Measurements from ENCODE around the gene UBLCP1. TPM values are rescaled to one million over a fixed set of nuclear protein-coding genes. Genes with fewer than 3 reads are reported as not detected.

UBLCP1 gene
- total RNA-seq (13.9 and 15.4 TPM in 2 replicates), polyA plus RNA-seq (30.0 and 30.4 TPM in 2 replicates), polyA minus RNA-seq (ENCODE audit: low replicate concordance) (0.70 TPM in 1 of 2 replicates, not detected in the other)
- polyA plus RNA-seq (2012), result 23.5 and 26.2 TPM in 2 replicates

DNA sequence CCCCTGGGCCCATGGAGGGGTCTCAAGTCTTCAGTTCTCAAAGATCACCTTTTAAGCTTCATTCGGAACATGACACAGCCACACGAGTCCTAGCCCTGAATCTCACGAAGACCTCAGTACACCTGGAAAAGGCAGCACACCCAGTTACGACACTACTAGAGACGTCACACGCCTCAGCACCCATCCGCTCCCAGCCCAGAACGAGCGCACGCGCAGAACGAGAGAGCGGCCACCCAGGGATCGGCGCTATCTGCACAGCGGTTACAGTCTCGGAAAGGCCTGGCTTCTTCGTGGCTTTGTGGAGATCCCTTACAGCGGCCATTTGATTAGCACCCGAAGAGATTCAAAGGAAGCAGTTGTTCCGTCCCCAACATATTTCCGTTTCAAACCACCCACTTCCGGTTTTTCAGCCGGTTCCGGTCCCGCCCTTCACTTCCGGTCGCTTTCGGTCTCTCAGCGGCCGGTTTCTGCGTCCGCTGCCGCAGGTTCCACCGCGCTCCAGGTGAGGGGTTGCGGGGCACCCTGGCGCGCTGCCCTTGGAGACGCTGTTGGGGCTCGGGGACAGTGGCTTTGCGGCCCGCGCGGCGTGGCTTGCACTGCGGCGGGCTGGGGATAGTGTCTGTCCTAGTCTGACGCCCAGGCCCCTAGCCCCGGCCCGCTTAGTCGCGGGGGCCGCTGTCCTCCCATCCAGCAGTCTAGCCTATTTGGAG lies at the start of gene UBLCP1:
UBLCP1 (plus strand) TSS at position 432 of the 710 bp plus-strand sequence. CDS start 5,626 bp downstream, outside the sequence.
- Histone ChIP-seq H3K4me1 (ENCODE audit: control insufficient read depth, extremely low read depth, insufficient read depth, low read length) (peaks cover 4% of the 10 kb centered on the region), H3K9me3 (ENCODE audit: control insufficient read depth, insufficient read depth, low read depth, low read length) (no peaks in the 10 kb centered on the region), H3K4me2 (ENCODE audit: extremely low read depth, insufficient read depth, low read length) (peak within 1 kb of the TSS; percentile 96), H2AFZ (ENCODE audit: low read length) (peak within 1 kb of the TSS; percentile 95), H3K9ac (ENCODE audit: insufficient read depth, low read length) (peak within 1 kb of the TSS; percentile 88), H3K36me3 (ENCODE audit: control insufficient read depth, insufficient read depth, low read length) (no peaks in the 10 kb centered on the region), H3K79me2 (ENCODE audit: control insufficient read depth, insufficient read depth, low read length) (peaks cover 29% of the 10 kb centered on the region), H3K27ac (ENCODE audit: insufficient read depth, low read length) (peak within 1 kb of the TSS; percentile 95), H3K4me3 (replicated peaks in 1 of 4; ENCODE audit: control extremely low read depth in 1 of 4, insufficient read depth in 1 of 4, low read depth in 3 of 4, low read length in 4 of 4) (peak within 1 kb of the TSS; percentile 85 to 100 (median 97)), H4K20me1 (ENCODE audit: control insufficient read depth, extremely low read depth, insufficient read depth, low read length) (no peaks in the 10 kb centered on the region), H3K27me3 (ENCODE audit: control insufficient read depth, insufficient read depth, low read length) (no peaks in the 10 kb centered on the region)
- DNase-seq (ENCODE audit: low read depth in 2 of 2), result peak; percentile 73 to 81
- TF ChIP-seq EZH2 (IDR thresholded peaks at IDR 0.05; ENCODE audit: low read length, missing control alignments) (no peak), CTCF (conservative IDR thresholded peaks at IDR 0.05 in 1 of 2, IDR thresholded peaks at IDR 0.05 in 1 of 2; ENCODE audit: low read depth in 1 of 2, low read length in 2 of 2) (no peak)

DNA sequence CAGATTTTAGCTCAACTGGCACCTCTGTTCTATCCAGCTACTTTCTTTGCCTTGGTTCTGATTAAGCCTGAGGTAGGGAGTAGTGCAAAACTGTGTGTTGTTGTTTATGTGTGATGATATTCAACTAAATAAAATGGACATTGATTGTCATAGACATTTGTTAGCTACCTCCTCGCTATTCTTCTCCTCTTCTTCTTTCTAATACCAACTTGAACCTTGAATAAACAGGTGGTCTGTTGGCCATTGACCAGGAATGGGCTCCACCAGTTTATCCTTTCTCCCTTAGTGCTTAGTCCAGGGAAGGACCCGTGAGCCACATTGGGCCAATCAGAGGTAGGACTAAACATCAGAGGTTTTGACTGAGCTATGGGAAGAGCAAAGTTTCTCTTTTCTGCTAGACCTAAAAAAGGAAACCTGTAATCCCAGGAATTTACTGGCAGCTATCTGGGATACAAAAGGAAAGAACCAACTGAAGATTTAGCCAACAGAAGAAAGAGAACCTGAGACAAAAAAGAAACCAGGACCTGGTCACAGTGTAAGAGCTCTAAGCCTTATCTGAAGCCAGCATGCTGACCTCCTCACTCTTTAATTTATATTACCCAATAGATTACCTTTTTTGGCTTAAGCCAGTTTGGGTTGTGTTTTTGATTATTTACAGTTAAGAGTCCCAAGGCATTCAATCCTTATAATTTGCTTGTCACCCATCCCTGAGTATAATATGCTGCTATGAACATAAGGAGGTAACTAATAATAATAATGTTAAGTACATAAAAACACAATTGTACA lies 48.4 kb upstream of the UBLCP1 start:
- Histone ChIP-seq H3K4me2 (ENCODE audit: extremely low read depth, insufficient read depth, low read length) (no peak overlapping the region), H3K36me3 (ENCODE audit: control insufficient read depth, insufficient read depth, low read length) (no peaks in the 10 kb centered on the region), H3K27me3 (ENCODE audit: control insufficient read depth, insufficient read depth, low read length) (no peaks in the 10 kb centered on the region), H4K20me1 (ENCODE audit: control insufficient read depth, extremely low read depth, insufficient read depth, low read length) (no peaks in the 10 kb centered on the region), H3K27ac (ENCODE audit: insufficient read depth, low read length) (no peak overlapping the region), H3K9ac (ENCODE audit: insufficient read depth, low read length) (no peak overlapping the region), H3K79me2 (ENCODE audit: control insufficient read depth, insufficient read depth, low read length) (no peaks in the 10 kb centered on the region), H2AFZ (ENCODE audit: low read length) (no peak overlapping the region), H3K4me3 (replicated peaks in 1 of 4; ENCODE audit: control extremely low read depth in 1 of 4, insufficient read depth in 1 of 4, low read depth in 3 of 4, low read length in 4 of 4) (no peak overlapping the region), H3K9me3 (ENCODE audit: control insufficient read depth, insufficient read depth, low read depth, low read length) (no peaks in the 10 kb centered on the region), H3K4me1 (ENCODE audit: control insufficient read depth, extremely low read depth, insufficient read depth, low read length) (no peaks in the 10 kb centered on the region)
- TF ChIP-seq CTCF (conservative IDR thresholded peaks at IDR 0.05 in 1 of 2, IDR thresholded peaks at IDR 0.05 in 1 of 2; ENCODE audit: low read depth in 1 of 2, low read length in 2 of 2) (no peak), EZH2 (IDR thresholded peaks at IDR 0.05; ENCODE audit: low read length, missing control alignments) (no peak)
- no peak for DNase-seq (ENCODE audit: low read depth in 2 of 2)

DNA sequence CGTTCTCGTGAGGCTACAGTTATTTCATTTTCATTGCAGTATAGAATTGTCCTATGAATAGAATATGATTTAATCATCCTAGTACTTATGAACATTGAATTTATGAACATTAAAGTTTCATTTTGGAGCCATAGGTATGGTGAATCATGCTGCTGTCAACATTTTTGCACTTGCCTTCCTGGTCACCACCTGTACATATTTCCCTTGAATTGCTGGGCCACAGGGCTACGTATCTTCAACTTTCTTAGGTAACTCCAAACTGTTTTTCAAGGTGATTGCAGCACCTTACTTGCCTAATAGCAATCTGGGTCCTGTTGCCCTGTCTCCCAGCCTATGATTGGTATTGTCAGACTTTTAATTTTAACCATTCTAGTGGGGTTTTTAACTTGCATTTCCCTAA lies 47.2 kb upstream of the UBLCP1 start:
- no peak overlapping the region for H2AFZ ChIP-seq (ENCODE audit: low read length)
- H3K27me3 ChIP-seq (ENCODE audit: control insufficient read depth, insufficient read depth, low read length), result no peaks in the 10 kb centered on the region
- no peak overlapping the region for H3K27ac ChIP-seq (ENCODE audit: insufficient read depth, low read length)
- no peaks in the 10 kb centered on the region for H3K36me3 ChIP-seq (ENCODE audit: control insufficient read depth, insufficient read depth, low read length)
- no peaks in the 10 kb centered on the region for H3K4me1 ChIP-seq (ENCODE audit: control insufficient read depth, extremely low read depth, insufficient read depth, low read length)
- no peaks in the 10 kb centered on the region for H4K20me1 ChIP-seq (ENCODE audit: control insufficient read depth, extremely low read depth, insufficient read depth, low read length)
- TF ChIP-seq CTCF (conservative IDR thresholded peaks at IDR 0.05 in 1 of 2, IDR thresholded peaks at IDR 0.05 in 1 of 2; ENCODE audit: low read depth in 1 of 2, low read length in 2 of 2) (no peak), EZH2 (IDR thresholded peaks at IDR 0.05; ENCODE audit: low read length, missing control alignments) (no peak)
- H3K9ac ChIP-seq (ENCODE audit: insufficient read depth, low read length), result no peak overlapping the region
- H3K9me3 ChIP-seq (ENCODE audit: control insufficient read depth, insufficient read depth, low read depth, low read length), result no peaks in the 10 kb centered on the region
- no peak for DNase-seq (ENCODE audit: low read depth in 2 of 2)
- H3K4me3 ChIP-seq (replicated peaks in 1 of 4; ENCODE audit: control extremely low read depth in 1 of 4, insufficient read depth in 1 of 4, low read depth in 3 of 4, low read length in 4 of 4), result no peak overlapping the region
- H3K4me2 ChIP-seq (ENCODE audit: extremely low read depth, insufficient read depth, low read length), result no peak overlapping the region
- H3K79me2 ChIP-seq (ENCODE audit: control insufficient read depth, insufficient read depth, low read length), result no peaks in the 10 kb centered on the region

Data from fibroblast of lung (primary cell).